NCI-H2171 treated with DMSO at 0.1 percent for 48 hours (cell line): ENCODE results near the gene PDE10A.

Experiments used
- DNase-seq: peaks from one replicate; lab custom pipeline; 2025; lab: John Stamatoyannopoulos, UW

The PDE10A gene

DNA sequence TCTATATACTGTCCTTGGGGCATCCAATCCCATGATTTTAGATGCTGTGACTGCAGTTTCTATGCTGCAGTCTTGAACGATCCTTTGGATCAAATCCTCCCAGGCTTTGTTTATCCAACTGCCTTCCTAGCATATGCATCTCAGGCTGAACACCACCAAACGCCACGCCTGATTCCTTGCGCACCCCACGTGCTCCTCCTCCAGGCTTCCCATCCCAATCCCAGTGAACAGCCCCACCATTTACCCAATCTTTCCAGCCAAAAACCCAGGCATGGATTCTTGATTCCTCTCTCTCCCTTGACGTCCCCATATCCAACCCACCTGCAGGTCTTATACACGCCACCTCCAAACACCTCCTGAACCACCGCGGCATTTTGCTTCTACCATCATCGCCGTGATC lies 7.8 kb downstream of the PDE10A start:
- no peak for DNase-seq

DNA sequence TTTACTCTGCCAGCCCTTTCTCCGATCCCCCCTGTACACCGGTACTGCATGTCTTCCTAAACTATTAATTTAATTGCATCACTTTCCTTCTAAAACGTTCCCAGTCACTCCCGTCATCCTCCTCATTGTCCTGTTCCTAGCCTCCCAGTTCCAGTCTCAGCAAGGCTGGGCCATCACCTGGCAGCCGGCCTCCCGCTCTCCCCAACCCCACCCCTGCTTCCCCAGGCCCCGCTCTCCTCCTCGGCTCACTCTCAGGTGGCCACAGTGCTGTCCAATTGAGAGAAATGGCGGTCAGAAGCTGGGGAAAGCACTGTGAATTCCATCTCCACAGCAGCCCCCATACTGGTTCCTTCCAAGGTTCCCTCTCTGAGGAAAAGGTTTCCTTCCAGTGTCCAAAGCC lies 8.9 kb downstream of the PDE10A start:
- DNase-seq = no peak

DNA sequence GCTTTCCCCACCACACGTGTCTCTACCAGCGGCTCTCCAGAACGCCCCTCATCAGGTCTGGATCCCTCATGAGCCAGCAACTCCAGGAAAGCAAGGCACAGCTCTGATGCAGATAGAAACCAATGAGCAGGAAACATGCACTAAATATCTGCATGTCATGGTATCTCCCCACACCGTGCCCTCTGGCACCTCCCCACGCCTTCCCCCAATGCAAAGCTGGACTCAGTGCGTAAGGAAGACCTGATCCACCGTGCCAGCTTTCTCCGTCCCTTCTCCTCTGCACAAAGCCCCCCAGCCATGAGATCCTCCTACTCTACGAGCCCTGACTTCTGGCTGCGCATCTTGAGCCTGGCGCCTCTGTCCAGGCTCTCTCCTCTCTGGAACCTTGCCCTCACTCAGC lies 9.4 kb downstream of the PDE10A start:
- no peak for DNase-seq

DNA sequence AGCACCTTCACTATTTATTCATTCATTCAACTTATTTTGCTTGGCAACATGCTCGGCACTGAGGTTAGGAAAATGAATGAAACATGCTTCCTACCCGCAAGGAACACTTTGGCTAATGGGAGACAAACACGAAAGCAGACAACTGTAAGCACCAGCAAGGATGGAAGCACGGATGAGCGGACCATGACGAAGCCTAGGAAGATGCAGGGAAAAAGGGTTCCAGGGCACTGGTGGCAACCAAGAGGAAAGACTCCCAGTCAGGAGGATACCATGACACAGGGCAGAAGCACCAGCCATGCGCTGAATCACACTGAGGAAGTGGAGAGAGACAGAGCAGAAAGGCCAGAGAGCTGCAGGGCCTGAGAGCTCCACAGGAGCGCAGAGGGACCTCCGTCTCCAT lies 9.8 kb downstream of the PDE10A start:
- no peak for DNase-seq

DNA sequence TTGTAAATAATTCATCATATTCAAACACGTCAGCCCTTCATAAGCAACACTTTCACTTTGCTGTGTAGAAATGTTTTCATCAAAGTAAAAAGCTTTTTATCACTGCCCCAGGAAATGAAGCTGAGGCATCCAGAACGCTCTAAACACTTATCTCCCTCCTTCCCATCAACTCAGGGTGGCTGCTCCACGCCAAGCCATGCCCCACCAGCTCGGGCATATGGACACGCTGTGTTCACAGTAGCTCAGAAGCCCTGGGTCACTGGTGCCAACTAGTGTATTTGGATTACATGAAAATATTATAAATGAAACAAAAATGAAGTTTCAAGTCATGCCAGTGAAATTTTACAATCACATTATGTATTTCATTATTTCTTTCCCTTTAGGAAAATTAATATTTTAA lies 10.3 kb downstream of the PDE10A start:
- DNase-seq = no peak

DNA sequence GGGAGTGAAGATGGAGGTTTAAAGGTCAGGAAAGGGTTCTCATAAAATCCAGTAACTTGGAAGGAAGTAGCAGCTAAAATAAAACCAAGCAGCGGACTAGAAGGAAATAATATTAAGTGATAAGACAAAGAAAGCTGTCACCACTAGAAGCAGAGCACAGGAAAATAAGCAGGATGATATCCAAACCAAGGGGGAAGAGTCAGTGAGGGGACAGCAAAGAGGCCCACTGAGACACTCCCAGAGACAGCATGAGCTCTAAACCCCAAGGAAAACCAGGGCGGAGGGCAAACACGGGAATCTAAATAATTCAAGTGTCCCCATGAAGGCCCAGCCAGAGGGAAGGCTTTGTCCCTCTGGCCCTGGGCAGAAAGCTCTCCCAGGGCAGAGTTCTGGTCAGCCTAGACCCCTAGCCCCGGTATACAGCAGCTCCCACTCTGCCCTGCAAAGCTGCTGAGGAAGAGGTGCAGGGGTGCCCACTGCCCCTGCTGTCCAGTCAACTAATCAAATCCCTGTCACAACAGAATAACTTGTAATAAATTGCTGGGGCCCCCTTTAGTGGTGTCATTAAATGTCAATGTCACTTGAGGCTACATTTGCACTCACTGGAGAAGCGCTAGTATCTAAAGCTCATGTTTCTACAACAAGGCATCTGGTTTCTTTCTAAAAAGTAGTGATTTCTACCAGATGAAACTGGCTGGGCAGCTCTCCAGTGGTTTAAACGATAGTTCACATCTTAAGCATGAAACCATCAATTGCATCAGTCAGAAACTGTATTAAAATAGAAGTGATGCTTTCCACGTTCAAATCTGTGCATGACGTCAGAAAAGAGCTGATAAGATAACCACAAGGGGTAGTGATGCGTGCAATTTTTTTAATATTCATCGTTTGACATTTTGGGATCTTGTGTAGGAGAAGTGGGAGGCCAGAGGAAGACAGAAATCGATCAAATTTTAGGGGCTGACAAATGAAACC lies 13.6 kb downstream of the PDE10A start:
- DNase-seq = no peak

DNA sequence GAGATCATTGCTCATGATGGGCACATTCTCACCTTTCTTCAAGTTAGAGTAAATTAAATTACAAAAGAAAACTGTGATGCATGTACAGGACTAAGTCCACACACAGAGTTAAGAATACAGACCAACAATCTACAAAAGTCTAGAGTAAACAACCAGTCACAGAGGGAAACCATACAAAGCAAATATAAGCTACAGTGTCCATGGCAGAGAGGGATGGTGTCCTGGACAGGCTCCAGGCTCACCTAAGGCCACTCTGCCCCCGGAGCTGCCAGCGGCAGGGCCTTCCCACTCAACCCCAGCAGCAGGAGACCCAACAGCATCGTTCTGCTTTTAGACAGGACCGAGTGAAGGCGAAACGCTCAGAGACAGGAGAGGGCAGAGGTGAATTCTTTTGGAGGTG lies 16.0 kb downstream of the PDE10A start:
- no peak for DNase-seq

DNA sequence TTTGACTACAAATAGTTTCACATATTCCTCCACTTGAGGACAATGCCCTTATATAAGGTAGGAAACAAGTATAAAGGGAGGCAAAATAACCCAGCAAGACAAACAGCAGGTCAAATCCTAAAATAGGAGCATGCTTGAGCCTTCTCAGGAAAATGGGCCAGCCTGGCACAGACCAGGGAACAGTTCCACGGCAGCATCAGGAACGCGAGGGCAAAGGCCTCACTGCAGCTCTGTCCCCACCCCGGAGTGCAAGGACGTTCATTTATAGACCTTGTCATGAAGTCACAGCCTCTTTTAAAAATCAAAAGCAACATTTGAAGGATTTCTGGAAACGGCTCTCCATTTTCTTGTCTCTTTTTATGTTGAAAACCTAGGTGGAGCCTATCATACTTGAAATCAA lies 17.1 kb downstream of the PDE10A start:
- no peak for DNase-seq

DNA sequence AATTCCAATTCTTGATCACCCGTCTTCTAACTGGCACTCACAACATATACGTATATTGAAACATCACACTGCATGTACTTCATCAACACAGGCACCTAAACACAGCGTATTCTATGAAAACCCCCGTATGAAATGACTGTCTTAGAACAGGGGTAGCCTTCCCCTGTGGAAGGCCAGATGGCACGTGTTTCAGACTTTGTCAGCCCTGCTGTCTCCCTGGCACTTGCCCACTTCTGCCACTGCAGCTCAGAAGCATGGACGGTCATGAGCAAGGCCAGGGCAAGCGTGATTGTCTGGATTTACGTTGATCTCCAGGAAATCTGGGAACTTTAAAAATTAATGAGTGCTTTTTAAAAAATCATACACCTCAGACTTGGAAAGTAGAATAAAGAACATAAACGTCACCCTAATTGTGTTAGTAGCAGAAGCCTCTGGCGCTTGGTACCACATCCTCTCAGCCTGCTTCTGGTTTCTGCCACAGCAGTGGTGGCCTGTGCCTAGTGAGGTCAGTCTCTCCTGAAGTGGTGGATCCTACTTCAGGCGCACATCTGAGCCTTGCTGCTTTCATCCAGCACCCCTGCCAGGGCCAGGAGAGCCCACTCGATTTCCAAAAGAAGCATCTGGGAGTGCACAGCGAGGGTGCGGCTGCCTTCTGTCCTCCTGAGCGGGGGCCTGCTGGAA lies 18.3 kb downstream of the PDE10A start:
- DNase-seq = no peak

DNA sequence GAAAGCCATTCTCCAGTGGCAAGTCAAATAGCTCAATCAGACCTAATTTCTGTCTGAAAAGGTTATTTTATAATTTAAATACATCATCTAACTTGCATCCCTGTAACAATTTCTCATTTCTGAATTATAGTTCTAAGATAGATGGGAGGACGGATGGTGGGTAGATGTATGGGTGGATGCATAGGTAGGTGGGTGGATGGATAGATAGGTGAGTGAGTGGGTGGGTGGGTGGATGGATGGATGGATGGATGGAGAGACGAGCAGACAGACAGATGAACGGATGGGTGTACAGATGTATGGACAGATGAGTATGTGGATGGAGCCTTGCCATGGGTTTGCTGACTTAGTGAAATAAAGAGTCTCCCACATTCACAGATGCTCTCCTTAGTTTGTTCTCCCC lies 20.0 kb downstream of the PDE10A start:
- DNase-seq = no peak

DNA sequence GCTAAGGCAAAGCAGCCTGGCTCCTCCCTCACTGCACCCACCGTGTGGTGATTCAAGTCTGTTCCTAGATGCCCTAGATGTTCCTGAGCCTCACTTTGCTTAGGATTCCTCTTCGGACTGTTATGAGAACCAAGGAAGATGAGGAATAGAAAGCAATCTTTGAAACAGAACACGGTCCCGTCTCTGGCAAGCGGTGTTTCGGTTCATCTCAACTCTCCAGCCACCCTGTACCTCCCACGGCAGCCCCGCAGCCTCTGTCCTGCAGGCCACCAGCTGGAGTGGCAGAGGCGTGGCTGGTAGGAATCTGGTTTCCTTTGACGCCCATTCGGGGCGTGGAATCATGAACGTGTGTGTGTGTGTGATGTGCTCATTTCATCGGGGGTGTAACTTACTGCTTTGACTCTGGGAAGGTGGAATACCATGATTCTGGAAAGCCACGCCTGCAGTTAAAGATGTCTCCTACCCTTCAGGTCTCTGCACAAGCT lies 21.3 kb downstream of the PDE10A start:
- DNase-seq = no peak

DNA sequence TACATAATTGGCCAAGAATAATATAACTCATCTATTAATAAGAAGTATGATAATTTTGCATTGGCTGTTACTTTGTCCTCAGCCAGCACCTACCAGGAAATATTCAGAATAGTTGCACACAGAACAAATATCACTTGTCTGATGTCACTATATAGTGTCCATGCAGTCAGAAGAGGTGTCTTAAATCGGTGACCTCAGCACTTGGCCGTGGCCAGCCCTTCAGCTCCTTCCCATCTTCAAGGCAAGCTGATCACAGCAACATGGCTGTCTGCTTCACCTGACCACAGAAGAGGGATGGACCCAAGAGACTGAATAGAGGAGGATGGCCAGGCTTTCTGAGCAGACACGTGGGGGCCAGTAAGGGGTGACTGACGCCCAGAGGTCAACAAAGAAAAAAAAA lies 22.2 kb downstream of the PDE10A start:
- no peak for DNase-seq

DNA sequence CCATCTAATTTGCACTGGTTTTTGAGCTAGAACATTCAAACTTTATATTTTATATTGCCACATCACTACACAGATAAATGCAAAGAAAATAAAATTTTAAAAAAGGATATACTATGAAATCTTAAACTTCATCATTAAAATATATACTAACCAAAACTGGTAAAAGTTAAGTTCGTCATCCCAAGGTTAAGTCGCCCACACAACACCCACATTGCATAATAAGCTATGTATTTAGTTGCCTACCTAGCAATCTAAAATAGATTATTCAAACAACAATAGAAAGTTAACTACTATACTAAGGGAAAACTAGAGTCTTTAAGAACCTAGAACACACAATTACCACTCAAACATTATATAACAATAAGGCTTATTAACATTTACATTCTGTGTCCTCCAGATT lies 24.5 kb downstream of the PDE10A start:
- no peak for DNase-seq

DNA sequence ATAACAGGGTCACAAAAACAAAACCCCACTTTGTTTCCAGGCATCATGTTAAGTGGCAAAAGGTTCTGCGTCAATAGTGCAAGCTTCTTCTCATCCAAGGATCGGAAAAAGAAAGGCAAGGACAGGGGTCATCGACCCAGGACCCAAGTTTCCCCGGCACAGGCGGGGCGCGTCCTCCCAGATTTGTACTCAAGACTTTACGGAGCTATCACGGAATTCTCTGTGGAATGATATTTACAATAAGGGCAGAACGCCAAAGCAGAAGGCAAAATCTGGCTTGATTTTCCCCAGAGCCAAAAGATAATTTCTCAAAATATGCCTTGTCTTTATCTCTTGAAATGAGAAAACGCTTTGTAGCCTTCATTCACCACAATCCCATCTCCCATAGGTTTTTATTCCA lies 25.5 kb downstream of the PDE10A start:
- DNase-seq = no peak

DNA sequence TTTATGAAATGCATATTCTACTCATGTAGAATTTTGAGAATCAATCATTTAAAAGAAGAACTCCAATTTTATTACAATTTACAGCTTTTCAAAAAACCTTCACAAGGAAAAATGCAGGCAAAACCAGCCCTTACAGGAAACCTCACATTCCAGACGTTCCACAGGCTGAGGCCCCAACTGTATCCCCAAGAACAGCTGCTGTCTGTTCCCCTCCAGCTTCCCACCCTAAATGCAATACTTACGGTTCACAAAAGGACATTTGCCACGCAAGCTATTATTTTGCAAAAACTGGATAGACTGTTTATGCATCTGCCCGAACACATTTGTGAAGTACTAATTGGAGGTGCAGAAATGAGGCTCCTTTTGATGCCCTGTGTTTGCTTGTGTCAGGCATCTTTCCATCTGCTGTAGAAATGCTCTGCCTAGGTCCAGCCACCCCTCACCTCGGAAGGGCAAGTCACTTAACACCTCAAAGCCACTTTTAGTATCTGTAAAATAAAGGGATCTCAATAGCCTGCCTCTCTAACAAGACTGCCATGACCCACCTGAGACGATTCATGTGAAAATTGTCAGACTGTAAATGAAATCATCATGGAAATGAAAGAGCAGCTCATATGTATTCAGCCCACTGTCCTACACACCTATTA lies 26.5 kb downstream of the PDE10A start:
- no peak for DNase-seq

DNA sequence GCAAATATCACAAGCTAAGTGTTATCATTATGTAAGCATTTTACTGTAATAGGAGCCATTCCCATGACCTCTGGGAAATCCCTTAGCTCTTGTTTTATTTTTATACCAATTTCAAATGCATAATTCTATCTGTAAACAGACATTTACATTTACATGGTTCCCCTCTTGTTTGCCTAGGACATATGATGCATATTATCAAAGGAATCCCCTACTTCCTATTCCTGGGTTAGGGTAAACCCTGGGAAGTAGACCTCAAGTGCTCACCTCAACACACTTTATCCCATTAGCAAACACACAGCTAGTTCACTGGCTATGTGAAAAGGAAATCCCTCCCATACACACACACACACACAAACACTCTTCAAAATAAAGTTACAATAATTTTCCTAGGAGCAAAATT lies 27.1 kb downstream of the PDE10A start:
- no peak for DNase-seq

DNA sequence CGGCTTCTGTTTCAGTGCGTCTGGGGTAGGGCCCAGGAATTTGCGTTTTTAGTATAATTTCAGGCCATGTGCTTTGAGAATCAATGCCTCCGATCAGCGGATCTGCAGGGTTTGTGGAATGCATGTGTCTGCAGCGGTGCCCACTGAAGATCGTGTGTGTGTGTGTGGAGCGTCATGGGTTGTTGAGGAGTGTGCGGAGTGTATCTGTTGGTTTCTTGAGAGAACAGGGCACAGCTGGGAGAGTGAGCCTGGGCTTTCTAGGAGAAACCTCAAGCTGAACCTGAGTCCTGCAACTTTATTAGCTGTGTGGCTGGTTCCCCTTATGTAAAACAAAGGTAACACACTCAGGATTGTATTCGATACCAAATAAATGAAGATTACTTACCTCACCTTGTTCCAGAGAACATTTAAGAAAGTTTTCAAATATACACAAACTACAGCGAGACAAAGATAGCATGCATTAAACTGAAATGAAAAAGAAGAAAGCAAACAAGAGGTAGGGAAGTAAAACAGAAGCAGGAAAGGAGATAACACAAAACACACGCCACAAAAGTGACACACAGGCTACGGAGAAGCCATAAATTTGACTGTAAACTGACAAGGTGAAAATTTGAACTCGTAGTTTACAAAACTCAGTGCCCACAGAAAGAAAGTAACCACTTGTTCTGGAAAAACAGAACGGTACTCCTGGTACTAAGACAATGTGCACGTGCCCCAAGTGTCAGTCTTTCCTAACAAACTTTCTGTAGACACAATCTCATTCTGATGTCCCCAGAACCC lies 28.8 kb downstream of the PDE10A start:
- DNase-seq = no peak

DNA sequence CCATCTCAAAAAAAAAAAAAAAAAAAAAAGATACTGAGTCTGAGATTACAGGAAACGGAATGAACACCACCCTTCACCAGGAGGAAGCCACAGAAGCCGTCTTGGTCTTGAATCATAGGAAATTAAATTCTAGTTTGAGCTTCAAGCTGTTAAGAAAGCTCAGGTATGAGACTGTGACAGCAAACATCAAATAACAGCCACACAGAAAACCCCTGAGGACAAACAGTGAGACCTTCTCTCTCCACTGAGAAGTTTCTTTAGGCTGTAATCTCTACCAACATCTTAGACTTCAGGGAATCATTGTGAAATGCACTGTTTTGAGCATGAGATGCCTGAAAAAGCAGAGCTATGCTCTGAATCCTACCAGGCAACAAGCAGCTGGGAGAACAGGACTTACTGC lies 30.8 kb downstream of the PDE10A start:
- DNase-seq = no peak

DNA sequence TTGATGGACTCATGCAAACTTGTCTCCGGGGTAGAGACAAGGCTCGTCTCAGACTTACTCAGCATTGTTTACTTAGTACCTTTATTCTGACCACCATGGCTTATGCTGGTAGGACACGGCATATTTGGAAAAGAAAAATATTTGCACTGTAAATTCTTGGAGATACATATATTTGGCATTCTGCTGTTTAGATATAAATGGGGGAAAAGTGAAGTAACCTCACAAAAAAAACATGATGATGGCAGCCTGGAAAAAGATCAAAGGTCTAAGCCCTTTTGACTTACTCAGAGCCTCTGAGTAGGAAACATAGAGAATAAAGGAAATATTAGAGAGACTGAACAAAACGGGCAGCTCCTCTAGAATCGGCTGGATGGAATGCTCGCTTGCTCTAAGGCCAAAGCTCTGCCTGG lies 32.5 kb downstream of the PDE10A start:
- DNase-seq = no peak

DNA sequence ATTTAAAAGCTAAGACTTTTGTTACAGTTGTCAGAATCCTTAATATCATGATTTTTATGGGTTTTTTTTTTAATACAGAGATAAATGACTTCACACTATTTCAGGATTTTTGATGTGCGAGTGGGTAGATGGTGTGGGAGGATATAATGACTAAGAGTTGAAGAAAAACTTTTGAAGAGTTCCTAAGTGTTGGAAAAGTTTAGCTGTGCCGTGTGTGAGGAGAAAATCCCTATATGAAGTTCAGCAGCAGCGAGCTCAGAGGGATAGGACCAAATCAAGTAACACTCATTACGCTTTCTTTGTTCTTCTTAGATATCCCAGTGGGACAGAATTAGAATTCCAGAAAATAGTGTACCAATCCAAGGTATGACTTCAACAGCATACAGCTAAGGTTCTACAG lies 34.1 kb downstream of the PDE10A start:
- no peak for DNase-seq

DNA sequence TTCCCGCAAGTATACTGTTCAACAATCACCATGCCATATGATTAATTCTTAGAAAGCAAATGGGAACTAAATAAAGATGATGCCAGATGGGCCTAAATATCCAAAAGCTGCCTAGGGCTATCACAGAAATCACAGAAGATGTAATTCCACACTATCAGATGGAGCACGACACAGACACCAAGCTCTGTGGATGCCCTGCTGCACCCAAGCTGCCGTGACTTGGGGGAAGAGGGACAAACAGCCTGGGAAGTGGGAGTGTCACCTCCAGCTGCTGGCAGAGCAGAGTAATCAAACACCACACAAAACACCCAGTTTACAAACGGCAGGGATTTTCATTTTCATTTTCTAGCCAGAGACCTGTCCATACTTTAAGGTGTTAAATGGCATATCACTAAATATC lies 35.7 kb downstream of the PDE10A start:
- no peak for DNase-seq

DNA sequence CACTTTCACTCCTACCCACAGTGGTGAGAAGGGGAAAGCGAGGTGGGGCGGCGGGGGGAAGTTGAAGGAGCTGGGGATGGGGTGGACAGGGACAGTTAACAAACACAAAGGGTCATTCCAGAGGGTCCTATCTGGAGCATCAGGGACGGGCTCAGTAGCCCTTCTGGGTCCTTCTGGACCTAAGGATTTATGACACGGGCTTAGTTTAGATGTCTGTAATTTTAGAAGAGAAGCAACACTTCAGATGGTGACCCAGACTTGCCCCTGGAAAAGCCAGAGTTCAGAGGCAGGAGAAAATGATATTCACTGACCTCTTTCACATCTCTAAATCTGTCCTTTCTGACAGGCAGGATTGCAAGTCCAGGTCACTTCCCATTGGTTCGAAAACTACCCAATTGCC lies 36.3 kb downstream of the PDE10A start:
- no peak for DNase-seq
